Frontal cortex (tissue), 4 donors: ENCODE measurements around the gene SBK3. TPM values are rescaled to one million over a fixed set of nuclear protein-coding genes. Genes with fewer than 3 reads are reported as not detected.
A peak's percentile ranks its signal among the peaks of the same experiment; 100 is the strongest.
"Not testable (repeated sequence)": the region's sequence is repeated elsewhere in the genome, so short reads cannot be mapped to it uniquely, and the experiment has no call there.

Experiments
- DNase-seq, 2 donors: peaks; one replicate each; pipeline ENCODE4 v3.0.0; 2012; ENCODE audit warnings: low spot score in 2 of 2
- FAIRE-seq: peaks from 2 replicates; lab custom pipeline; 2012; peaks lifted over from hg19 to GRCh38; lab: Jason Lieb, UNC
- total RNA-seq: library from RNA; depleted of rRNA; stranded (reverse); fragments of >200 nt; gene quantifications from one replicate; pipeline ENCODE4 v1.2.3, GENCODE V29; 2014
- donor health status: control.
- donor health status: control.
- donor health status: control.

The SBK3 gene
- total RNA-seq, 1 donor from 2014 or later, result not detected

- FAIRE-seq (no peak), DNase-seq (no peak)
Measured at GRCh38 chr19:55544014-55544413, 1.3 kb downstream of the SBK3 start.

DNA sequence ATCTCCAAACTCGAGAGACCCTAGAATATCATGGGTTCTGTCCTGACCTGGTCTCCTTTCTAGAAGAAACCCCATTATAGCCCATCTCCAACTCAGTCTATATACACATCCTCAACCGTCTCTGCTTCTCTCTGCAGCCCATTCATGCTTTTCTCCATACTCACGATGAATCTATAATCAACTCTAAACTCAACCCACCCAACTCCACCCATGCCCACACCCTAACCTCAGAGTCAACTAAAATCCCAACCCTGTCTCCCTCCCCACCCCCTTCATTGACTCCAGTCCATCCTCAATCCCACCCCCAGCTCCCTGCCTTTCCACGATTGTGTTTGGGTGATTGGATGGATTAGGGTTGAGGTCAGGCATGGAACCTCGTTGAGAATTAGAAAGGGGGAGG is 1.8 kb downstream of the SBK3 start:
- DNase-seq, result no peak

DNA sequence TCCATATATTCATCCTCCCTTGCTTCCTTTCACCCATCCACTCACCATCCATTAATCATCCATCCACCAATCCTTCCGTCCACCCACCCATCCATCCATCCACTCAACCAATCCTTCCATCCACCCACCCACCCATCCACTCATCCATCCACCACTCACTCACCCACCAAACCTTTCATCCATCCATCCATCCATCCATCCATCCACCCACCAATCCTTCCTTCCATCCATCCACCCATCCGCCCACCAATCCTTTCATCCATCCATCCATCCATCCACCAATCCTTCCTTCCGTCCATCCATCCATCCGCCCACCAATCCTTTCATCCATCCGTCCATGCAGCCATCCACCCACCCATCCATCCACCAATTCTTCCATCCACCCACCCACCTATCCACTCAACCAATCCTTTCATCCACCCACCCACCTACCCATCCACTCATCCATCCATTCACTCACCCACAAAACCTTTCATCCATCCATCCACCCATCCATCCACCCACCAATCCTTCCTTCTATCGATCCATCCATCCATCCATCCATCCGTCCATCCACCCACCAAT is 3.0 kb downstream of the SBK3 start:
- FAIRE-seq (no peak), DNase-seq (no peak)

More for the DNA sequence above, 1.8 kb downstream of the SBK3 start:
- FAIRE-seq, result no peak

DNA sequence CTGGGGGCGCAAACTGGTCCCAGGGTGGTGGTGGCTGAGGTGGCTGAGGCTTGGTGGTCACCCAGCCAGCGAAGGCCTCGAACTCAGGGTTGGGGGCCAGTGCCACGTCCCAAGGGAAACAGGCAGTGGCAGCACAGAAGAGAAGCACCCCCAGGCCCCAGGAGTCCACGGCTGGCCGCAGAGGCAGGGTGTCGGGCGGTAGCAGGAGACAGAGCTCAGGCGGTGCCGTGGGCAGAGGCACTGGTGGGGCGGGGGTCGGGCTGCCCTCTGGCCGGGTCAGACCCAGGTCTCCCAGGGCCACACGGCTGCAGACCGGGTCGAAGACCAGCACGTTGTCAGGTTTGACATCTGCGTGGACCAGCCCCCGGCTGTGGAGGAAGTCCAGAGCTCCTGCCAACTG is 4.3 kb downstream of the SBK3 start:
- no peak for FAIRE-seq
- DNase-seq, result no peak

- no peak for FAIRE-seq
- no peak for DNase-seq
Measured at GRCh38 chr19:55540619-55541018, 4.7 kb downstream of the SBK3 start.

GRCh38 chr19:55539090-55539984 is 6.0 kb downstream of the SBK3 start:
- FAIRE-seq, result no peak
- DNase-seq, result no peak

DNA sequence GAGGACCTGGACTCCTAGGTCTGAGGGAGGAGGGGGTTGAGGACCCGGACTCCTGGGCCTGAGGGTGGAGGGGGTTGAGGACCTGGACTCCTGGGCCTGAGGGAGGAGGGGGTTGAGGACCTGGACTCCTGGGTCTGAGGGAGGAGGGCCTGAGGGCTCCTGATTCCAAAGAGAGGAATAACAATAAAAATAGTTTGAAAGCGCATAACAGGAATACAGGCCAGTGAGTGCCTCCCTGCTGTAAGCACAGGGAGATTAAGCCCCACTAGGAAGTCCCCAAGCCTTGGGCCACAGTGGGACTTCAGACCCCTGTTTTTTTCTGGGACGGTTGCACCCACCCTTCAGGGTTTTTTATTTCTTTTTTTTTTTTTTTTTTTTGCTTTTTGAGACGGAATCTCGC is 7.2 kb downstream of the SBK3 start:
- FAIRE-seq, result no peak

GRCh38 chr19:55537741-55538111 is 7.6 kb downstream of the SBK3 start:
- DNase-seq (no peak), FAIRE-seq (no peak)

More for the DNA sequence above, 7.2 kb downstream of the SBK3 start:
- DNase-seq, result no peak

- FAIRE-seq (no peak), DNase-seq (no peak)
Measured at GRCh38 chr19:55536951-55537740, 8.2 kb downstream of the SBK3 start, which contains the start of gene SBK2. Gene SBK2, minus strand, starts transcription at chr19:55537133. Its CDS starts 839 bp downstream, at chr19:55536294.

DNA sequence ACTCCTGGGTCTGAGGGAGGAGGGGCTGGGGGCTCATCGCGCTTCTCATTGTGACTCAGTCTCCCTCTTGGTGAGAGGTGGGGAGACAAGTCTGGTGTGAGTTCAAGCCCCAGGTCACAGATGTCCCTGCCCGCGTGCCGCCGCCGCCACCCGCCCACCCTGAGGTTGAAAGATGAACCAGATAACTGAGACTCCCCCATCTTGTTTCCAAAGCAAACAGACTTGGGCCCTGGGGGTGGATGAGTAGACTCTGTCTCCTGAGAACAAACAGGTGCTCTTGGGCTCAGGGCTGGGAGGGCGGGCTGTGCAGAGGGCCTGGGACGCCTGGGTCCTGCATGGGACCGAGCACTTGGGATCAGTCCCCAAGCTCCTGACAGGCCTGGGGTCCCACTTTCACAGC is 9.0 kb downstream of the SBK3 start:
- DNase-seq (no peak), FAIRE-seq (no peak)

DNA sequence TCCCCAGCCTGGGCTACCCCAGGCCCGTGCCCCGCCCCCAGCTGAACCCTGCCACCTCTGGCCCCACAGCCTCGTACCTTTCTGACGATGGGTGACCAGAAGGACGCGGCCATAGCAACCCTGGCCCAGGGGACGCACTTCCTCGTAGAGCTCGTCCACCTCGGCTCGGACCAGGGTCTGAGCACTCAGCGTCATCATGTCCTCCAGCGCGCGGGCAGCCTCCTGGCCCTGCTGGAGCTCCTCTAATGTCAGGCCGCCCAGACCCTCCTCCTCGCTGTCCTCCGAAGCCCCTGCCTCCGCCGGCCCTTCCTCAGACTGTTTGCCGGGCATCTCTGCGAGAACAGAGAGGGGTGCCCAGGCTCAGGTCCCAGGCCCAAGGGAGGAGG is 9.4 kb downstream of the SBK3 start:
- FAIRE-seq (no peak), DNase-seq (no peak)

- DNase-seq, result no peak
- FAIRE-seq, result no peak
Measured at GRCh38 chr19:55535173-55535964, 10.0 kb downstream of the SBK3 start.

GRCh38 chr19:55534280-55534679 is 11.1 kb downstream of the SBK3 start:
- FAIRE-seq, DNase-seq: not testable (repeated sequence)

DNA sequence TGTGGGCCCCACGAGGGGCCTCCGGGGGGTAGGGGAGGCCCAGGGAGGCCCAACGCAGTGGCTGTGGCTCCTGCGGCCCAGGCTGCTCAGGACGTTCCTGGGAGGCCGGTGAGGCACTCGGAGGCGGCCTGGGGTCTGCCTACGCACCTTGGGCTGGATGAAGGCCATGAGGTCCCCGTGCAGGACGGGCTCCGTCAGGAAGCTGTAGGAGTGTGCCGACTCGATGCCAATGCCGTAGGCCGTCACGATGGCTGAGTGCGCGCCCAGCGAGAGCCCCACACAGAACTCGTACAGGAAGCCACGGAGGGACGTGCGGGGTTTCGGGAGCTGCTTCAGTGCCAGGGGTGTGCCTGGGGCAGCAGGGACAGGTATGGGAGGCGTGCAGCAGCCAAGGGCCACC is 14.3 kb downstream of the SBK3 start:
- FAIRE-seq, result no peak

DNA sequence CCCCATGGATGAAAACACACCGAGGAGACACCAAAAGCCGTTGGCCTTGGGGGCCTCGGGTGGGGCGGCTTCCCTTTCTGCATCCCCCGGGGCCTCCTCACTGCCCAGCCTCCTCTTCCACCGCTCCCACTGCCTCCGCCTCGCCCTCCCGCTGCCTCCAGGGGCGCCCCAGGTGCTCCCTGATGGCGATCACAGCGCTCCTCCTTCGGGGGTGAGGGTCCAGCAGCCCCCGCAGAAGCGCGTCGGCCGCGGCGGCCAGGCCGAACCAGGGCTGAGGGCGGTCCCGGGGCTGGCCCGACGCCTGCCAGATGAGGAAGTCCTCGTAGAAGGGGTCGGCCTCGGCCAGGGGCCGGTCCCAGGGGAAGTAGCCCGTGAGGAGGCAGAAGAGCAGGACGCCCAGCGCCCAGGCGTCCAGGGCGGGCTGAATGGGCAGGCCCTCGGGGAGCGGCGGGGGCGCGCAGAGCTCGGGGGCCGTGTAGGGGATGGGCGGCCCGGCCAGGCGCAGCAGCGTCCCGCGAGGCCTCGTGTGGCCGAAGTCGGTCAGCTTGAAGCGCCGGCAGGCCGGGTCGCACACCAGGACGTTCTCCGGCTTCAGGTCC is 15.6 kb downstream of the SBK3 start:
- FAIRE-seq, result no peak
- no peak for DNase-seq

More for the DNA sequence above, 14.3 kb downstream of the SBK3 start:
- no peak for DNase-seq

DNA sequence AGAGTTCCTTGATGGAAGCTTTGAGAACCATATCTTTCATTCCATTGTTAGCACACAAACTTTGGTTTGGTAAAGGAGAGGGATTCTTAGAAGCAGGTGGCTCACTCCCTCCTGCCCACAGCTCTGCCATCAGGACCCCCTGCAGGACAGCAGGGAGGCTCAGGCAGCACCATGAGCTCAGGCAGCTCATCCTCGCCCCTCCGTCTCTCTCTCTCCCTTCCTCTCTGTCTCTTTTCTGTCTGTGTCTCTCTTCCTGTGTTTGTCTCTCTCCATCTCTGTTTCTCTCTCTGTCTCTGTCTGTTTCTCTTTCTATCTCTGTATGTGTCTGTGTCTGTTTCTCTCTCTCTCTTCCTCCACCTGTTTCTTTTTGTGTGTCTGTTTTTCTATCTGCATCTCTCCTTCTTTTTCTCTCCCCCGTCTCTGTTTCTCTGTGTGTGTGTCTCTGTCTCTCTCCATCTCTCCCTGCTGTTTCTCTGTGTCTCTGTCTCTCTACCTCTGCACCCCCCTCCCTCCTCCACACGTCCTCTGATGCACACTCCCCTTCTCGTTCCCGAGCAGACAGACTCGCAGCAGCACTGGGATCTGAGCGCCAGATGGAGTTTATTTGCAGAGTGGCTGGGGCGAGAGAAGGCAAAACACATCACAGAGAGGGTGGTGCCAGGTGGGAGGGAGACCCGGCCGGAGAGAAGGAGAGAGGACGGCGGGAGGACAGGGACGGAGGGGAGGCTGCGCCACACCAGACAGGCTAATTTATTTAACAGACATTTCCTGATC is 17.1 kb downstream of the SBK3 start:
- FAIRE-seq, result no peak
- DNase-seq, result peak in 1 of 2 donors; percentile 29

DNA sequence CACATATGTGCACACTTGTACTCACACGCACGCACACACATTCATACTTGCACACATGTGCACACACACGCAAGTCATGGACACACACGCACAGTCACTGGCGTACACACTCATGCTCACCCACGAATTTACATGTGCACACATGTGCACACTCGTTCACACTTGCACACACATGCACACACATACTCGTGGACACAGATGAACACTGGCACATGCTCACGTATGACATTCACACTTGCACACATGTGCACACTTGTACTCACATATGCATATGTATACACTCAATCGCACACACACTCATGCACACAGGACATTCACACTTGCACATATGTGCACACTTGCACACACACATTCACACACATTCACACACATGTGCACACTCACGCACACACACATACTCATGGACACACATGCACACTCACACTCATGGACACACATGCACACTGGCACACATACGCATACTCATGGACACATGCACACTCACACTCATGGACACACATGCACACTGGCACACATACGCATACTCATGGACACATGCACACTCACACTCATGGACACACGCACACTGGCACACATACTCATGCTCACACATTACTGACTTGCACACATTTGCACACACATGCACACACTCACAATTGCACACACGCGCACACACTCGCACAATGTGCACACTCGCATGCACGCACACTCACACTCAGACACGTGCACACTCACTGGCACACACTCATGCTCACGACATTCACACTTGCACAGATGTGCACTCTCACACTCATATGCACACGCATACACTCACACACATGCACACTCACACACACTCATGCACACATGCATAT is 17.9 kb downstream of the SBK3 start:
- no peak for DNase-seq
- FAIRE-seq, result no peak
